Epithelial cell of prostate (primary cell): ENCODE results near the gene MAD1L1.
"Not testable (repeated sequence)": the region's sequence is repeated elsewhere in the genome, so short reads cannot be mapped to it uniquely, and the experiment has no call there.

Source experiments
- DNase-seq: peaks from one replicate; pipeline ENCODE4 v3.0.0-alpha.2; 2011; ENCODE audit warnings: low read depth, low spot score
- H3K27ac ChIP-seq: fragments of 450-650 bp; 2 replicates; pipeline ENCODE4 v1.5.1; 2017; ENCODE audit warnings: mild to moderate bottlenecking

Gene MAD1L1

GRCh38 chr7:2232766-2233520 is at the start of gene MAD1L1:
TSS of gene MAD1L1 (minus strand) at chr7:2232945. CDS start at chr7:2230133, 2,812 bp downstream.
- H3K27ac ChIP-seq = peak within 1 kb of the TSS; percentile 10
- peak; percentile 20 for DNase-seq

- no peak for DNase-seq
- no peak overlapping the region for H3K27ac ChIP-seq
Measured at GRCh38 chr7:2282185-2282751, 49.5 kb upstream of the MAD1L1 start.

- DNase-seq = no peak
- H3K27ac ChIP-seq = no peak overlapping the region
Measured at GRCh38 chr7:2281541-2281940, 48.8 kb upstream of the MAD1L1 start.

- no peak overlapping the region for H3K27ac ChIP-seq
- DNase-seq = no peak
Measured at GRCh38 chr7:2280424-2280823, 47.7 kb upstream of the MAD1L1 start.

GRCh38 chr7:2279896-2280295 is 47.2 kb upstream of the MAD1L1 start:
- DNase-seq = no peak
- no peak overlapping the region for H3K27ac ChIP-seq

- no peak for DNase-seq
- H3K27ac ChIP-seq = no peak overlapping the region
Measured at GRCh38 chr7:2278026-2278425, 45.3 kb upstream of the MAD1L1 start.

- DNase-seq = no peak
- H3K27ac ChIP-seq = no peak overlapping the region
Measured at GRCh38 chr7:2276107-2276506, 43.4 kb upstream of the MAD1L1 start.

- no peak for DNase-seq
- no peak overlapping the region for H3K27ac ChIP-seq
Measured at GRCh38 chr7:2275101-2275500, 42.4 kb upstream of the MAD1L1 start.

GRCh38 chr7:2274666-2275065 is 41.9 kb upstream of the MAD1L1 start:
- no peak overlapping the region for H3K27ac ChIP-seq
- no peak for DNase-seq

- H3K27ac ChIP-seq = no peak overlapping the region
- no peak for DNase-seq
Measured at GRCh38 chr7:2273866-2274265, 41.1 kb upstream of the MAD1L1 start.

- H3K27ac ChIP-seq = no peak overlapping the region
- no peak for DNase-seq
Measured at GRCh38 chr7:2272031-2272430, 39.3 kb upstream of the MAD1L1 start.

- no peak overlapping the region for H3K27ac ChIP-seq
- DNase-seq = no peak
Measured at GRCh38 chr7:2271273-2272026, 38.7 kb upstream of the MAD1L1 start.

- DNase-seq = no peak
- H3K27ac ChIP-seq = no peak overlapping the region
Measured at GRCh38 chr7:2270495-2270894, 37.8 kb upstream of the MAD1L1 start.

GRCh38 chr7:2269991-2270460 is 37.3 kb upstream of the MAD1L1 start:
- no peak for DNase-seq
- peak overlapping the region; percentile 17 for H3K27ac ChIP-seq

- DNase-seq = not testable (repeated sequence)
- peak overlapping the region; percentile 17 for H3K27ac ChIP-seq
Measured at GRCh38 chr7:2269089-2269990, 36.6 kb upstream of the MAD1L1 start.

GRCh38 chr7:2266911-2267310 is 34.2 kb upstream of the MAD1L1 start:
- DNase-seq = no peak
- H3K27ac ChIP-seq = no peak overlapping the region

- DNase-seq = no peak
Measured at GRCh38 chr7:2264158-2264557, 31.4 kb upstream of the MAD1L1 start.

GRCh38 chr7:2263176-2263575 is 30.4 kb upstream of the MAD1L1 start:
- H3K27ac ChIP-seq = no peak overlapping the region
- no peak for DNase-seq

More at GRCh38 chr7:2264158-2264557, 31.4 kb upstream of the MAD1L1 start:
- no peak overlapping the region for H3K27ac ChIP-seq

GRCh38 chr7:2261611-2262010 is 28.9 kb upstream of the MAD1L1 start:
- DNase-seq = no peak

GRCh38 chr7:2260820-2261219 is 28.1 kb upstream of the MAD1L1 start:
- DNase-seq = peak; percentile 37
- no peak overlapping the region for H3K27ac ChIP-seq

More at GRCh38 chr7:2261611-2262010, 28.9 kb upstream of the MAD1L1 start:
- no peak overlapping the region for H3K27ac ChIP-seq
